GM04503 (cell line): ENCODE data around the gene APOBEC3A.
"Not testable (repeated sequence)": the region's sequence is repeated elsewhere in the genome, so short reads cannot be mapped to it uniquely, and the experiment has no call there.

Experiments used
- DNase-seq: peaks from one replicate; pipeline ENCODE4 v3.0.0-alpha.2; 2012; ENCODE audit warnings: low read depth

APOBEC3A gene

DNA sequence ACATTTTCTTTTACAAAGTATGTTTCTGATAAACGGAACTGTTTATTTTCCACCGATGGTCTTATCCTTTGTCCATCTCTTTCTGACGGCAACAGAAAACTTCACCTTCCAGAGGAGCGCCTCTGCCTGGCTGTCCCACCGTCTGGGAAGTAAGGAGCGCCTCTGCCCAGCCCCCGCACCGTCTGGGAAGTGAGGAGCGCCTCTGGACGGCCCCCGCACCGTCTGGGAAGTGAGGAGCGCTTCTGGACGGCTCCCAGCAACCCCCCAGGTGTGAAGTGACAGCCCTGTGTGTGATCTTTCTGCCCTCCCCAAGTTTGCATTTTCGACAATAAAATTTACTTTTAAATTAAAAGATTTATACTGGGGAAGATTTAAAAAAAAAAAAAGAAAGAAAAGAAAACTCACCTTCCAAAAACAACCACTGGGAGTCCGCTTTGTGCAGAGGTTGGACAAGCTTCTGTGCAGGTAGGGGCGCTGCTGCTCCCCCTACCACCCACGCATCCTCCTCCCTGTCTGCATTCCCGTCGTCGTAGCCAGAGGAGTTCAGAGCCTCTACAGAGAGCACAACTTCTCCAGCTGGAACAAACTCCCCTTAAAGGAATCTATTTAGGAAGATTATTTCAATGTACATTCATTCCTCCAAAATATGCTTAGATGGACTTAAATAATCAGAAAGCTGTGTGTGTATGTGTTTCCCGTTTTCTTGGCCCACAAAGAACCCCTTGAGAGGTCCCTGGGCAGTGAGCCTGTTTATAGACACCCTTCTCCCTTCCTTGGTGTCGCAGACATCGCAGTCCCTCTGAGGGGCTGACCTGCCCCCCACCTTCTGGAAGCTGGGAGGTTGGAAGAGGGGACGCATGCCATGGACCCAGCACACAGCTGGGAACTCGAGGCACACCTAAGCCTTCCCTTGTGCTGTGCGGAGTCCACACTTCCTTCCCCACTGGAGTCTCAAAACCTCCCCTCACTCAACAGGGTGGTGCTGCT lies 23.9 kb downstream of the APOBEC3A start:
- no peak for DNase-seq

DNA sequence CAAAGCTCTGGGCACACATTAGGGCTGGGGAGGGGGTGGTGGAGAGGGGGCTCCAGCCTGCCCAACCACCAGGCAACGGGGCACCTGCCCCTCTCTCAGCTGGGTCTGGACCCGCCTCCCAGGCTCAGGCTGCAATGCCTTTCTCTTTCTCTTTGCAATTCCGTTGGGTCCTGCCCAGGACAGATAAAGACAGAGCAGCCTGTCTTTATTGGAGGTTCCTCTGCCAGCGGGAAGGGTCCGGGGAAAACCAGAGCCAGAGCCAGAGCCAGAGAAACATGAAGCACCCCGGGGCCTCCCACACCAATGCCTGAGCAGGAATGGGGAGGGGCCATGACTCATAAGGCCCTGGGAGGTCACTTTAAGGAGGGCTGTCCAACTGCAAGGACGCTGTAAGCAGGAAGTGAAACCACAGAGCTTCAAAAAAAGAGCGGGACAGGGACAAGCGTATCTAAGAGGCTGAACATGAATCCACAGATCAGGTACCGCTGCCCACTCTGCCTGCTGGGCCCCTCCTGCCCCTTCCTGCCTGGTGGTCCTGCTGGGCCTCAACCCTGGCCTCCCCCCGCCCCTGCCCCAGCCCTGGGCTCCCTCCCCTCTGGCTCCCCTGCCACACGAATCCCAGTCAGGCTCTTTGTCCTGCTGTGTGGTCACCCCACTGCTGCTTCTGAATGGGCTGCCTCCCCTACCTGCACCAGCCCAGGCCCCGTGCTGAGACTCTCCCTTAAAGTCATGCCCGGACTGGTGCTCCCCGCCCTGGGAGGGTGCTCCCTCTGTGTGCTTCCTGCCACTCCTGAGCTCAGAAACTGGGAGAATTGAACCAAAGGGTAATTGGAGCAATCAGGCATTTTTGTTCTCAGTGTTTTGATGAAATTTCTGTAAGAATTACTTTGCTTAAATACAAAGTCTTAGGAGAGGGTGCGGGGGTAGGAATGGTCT lies 24.9 kb downstream of the APOBEC3A start, which contains the start of gene APOBEC3B:
Gene APOBEC3B (plus strand): TSS at position 356 of the 936 bp plus-strand sequence. CDS start 107 bp downstream, at position 463.
- peak; percentile 70 for DNase-seq

DNA sequence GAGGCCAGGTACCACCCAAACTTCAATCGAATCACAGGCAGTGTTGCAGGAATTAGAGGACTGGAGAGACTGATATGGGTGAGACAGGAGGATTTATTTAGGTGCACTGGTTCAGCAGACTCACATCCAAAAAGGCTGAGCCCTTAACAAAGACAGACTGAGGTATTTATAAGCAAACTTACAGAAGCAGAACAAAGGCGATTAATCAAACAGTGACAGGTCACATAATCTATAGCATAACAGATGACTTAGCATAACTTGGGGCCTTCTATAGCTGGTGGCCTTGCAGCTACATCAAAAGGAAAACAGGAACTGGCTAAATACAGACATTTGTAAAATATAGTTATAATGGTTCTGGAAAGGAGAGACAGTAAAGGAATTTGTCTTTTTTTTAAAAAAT lies 26.8 kb downstream of the APOBEC3A start:
- no peak for DNase-seq

DNA sequence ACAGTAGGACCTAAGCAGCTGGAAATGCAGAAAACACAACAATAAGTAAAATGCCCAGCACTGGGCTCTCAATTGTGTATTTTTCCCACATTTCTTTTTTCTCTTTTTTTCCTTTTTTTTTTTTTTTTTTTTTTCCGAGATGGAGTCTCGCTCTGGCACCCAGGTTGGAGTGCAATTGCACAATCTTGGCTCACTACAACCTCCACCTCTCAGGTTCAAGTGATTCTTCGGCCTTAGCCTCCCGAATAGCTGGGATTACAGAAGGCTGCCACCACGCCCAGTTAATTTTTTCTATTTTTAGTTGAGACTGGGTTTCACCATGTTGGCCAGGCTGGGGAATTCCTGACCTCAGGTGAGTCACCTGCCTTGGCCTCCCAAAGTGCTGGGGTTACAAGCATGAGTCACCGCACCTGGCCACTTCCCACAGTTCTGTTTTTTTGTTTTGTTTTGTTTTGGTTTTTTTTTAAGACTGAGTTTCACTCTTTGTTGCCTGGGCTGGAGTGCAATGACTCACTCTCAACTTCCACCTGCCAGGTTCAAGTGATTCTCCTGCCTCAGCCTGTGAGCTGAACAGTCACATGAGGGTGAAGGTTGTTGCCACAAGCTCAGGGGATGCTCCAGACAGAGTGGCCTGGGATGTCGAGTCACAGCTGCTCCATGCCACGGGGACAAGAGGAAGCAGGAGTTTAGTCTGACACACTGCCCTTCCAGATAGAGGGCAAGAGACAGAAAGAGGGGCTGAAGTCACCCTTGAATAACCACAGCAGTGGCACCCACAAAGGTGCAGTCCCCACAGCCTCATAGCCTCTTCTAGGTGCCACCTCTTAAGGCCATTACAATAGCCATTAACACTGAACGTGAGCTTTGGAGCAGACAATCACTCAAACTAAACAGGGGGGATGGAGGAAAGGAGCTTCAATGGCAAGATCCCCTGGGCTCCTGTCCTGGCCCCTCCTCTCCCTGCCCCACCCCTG lies 27.7 kb downstream of the APOBEC3A start:
- DNase-seq = not testable (repeated sequence)

GRCh38 chr22:38986629-38987028 lies 29.2 kb downstream of the APOBEC3A start:
- DNase-seq = no peak

- DNase-seq = no peak
These were observed 29.9 kb downstream of the APOBEC3A start for GRCh38 chr22:38987171-38987895.

DNA sequence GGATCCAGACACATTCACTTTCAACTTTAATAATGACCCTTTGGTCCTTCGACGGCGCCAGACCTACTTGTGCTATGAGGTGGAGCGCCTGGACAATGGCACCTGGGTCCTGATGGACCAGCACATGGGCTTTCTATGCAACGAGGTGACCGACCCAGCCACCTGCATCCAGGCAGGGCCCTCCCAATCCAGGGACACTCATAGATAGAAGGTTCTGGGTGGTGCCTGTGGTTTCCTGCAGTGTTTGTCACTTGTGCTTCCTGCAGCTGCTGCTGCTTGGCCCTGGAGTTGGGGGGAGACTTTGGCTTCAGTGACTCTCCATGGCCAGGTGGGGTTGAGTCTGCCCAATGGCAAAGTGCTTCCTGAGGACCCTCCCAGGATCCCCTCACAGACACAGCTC lies 32.1 kb downstream of the APOBEC3A start:
- no peak for DNase-seq

DNA sequence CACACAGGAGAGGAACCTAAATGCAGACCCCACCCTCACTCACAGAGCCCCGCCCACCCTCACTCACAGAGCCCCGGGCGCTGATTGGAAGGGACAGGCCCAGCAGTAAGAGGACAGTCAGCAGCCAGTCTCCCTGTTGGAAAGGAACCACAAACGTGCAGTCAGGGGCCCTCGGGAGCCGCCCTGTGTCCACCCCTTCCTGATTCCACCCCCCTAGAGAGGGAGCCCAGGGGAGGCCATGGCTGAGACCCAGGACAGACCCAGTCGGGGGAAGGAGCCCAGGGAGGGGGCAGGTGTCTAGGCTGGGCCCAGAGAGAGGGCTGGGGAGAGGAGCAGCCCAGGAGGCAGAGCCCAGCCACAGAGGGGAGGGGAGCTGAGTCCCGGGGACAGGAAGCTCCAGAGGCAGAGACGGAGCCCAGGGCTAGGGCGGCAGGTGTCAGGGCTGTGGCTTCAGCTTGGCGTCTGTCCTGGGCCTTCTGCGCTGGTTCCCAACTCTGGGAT lies 35.5 kb downstream of the APOBEC3A start:
- DNase-seq = not testable (repeated sequence)

- no peak for DNase-seq
These were observed 38.7 kb downstream of the APOBEC3A start for GRCh38 chr22:38996105-38996504.

- no peak for DNase-seq
These were observed 40.1 kb downstream of the APOBEC3A start for GRCh38 chr22:38997518-38997917.

DNA sequence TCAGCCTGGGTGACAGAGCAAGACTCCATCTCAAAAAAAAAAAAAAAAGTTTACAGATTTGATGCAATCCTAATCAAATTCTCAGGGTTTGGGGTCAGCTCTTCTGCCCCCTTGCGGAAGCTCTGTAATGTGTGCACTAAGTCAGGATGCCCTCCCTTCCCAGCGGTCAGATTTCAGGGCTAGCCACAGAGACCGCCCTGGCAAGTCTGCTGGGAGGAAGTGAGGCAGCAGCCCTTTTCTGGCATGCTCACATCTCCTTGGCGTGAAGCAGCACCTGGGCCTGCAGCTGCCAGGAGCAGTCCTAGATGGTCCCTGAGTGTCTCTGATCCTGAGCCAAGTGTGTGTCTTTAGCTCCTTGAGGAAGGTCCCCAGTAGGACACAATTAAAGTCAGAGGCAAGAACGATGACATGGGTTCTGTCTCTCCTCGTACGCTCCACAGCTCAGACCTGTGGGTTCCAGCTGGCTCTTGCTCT lies 45.8 kb downstream of the APOBEC3A start:
- peak; percentile 49 for DNase-seq

DNA sequence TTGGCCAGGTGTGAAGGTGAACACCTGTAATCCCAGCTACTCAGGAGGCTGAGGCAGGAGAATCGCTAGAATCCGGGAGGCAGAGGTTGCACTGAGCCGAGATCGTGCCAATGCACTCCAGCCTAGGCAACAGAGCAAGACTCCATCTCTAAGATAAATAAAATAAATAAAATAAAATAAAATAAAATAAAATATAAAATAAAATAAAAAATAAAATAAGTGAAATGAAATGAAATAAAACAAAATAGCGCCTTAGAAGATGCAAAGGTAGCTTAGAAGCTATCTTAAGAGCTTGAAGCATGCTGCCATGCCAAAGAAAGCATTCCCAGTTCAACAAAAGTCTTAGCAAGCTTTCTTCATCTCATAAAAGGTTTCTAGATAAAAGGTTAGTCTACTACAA lies 49.8 kb downstream of the APOBEC3A start:
- no peak for DNase-seq

DNA sequence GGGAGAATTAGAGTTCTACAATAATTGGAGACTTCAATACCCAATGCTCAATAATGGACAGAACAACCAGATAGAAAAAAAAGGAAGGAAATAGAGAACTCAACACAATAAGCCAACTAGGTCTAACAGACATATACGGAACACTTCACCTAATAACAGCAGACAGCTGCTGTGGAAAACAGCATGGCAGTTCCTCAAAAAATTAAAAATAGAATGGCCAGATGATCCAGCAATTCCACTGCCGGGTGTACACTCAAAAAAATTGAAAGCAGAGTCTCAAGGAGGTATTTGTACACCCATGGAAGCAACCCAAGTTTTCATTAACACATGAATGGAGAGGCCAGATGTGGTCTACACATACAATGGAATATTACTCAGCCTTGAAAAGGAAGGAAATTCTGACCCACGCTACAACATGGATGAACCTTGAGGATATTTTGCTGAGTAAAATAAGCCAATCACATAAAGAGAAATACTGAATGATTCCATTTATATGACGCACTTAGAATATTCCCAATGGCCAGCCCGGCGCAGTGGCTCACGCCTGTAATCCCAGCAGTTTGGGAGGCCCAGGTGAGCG lies 51.0 kb downstream of the APOBEC3A start:
- DNase-seq = not testable (repeated sequence)

DNA sequence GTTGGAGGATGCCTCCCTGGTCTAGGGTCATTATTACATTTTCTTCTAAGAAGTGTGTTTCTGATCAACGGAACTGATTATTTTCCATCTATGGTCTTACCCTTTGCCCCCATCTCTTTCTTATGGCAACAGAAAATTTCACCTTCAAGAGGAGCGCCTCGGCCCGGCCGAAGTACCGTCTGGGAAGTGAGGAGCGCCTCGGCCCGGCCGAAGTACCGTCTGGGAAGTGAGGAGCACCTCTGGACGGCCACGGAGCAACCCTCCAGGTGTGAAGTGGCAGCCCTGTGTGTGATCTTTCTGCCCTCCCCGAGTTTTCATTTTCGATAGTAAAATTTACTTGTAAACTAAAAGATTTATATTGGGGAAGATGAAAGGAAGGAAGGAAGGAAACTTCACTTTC lies 53.5 kb downstream of the APOBEC3A start:
- no peak for DNase-seq
